Neuron (in vitro differentiated cells): ENCODE measurements around the gene COL18A1.

Experiments used
- H2AFZ ChIP-seq: one replicate; pipeline ENCODE4 v1.6.1; 2013; ENCODE audit warnings: low read depth, mild to moderate bottlenecking, inconsistent platforms, low read length, moderate library complexity
- H3K27me3 ChIP-seq: one replicate; pipeline ENCODE4 v1.6.1; 2013; ENCODE audit warnings: low read length; ENCODE audit not compliant: insufficient read depth
- H3K36me3 ChIP-seq: one replicate; pipeline ENCODE4 v1.6.1; 2013; ENCODE audit warnings: low read length; ENCODE audit not compliant: insufficient read depth
- H3K4me1 ChIP-seq: one replicate; pipeline ENCODE4 v1.6.1; 2013; ENCODE audit warnings: low read length; ENCODE audit not compliant: insufficient read depth
- H3K4me3 ChIP-seq: 2 replicates; pipeline ENCODE4 v1.5.1; 2013; ENCODE audit warnings: mild to moderate bottlenecking, low read length, moderate library complexity
- H3K9me3 ChIP-seq: one replicate; pipeline ENCODE4 v1.6.1; 2013; ENCODE audit warnings: low read length

COL18A1 gene

GRCh38 chr21:45535341-45536081, 130.5 kb downstream of the COL18A1 start:
- Histone ChIP-seq H3K27me3 (no peaks in the 10 kb centered on the region), H3K4me3 (no peak overlapping the region)

GRCh38 chr21:45536301-45537081, 131.5 kb downstream of the COL18A1 start:
- no peak overlapping the region for H2AFZ ChIP-seq
- H3K27me3 ChIP-seq, result no peaks in the 10 kb centered on the region
- peaks cover 2% of the 10 kb centered on the region for H3K9me3 ChIP-seq
- H3K4me1 ChIP-seq, result peaks cover 6% of the 10 kb centered on the region
- H3K36me3 ChIP-seq, result no peaks in the 10 kb centered on the region
- H3K4me3 ChIP-seq, result no peak overlapping the region

More at GRCh38 chr21:45535341-45536081, 130.5 kb downstream of the COL18A1 start:
- Histone ChIP-seq H2AFZ (no peak overlapping the region), H3K9me3 (peaks cover 2% of the 10 kb centered on the region), H3K36me3 (no peaks in the 10 kb centered on the region), H3K4me1 (no peaks in the 10 kb centered on the region)

GRCh38 chr21:45537111-45537745, 132.3 kb downstream of the COL18A1 start:
- no peak overlapping the region for H3K4me3 ChIP-seq
- H3K9me3 ChIP-seq, result no peaks in the 10 kb centered on the region
- H3K36me3 ChIP-seq, result no peaks in the 10 kb centered on the region
- no peak overlapping the region for H2AFZ ChIP-seq
- no peaks in the 10 kb centered on the region for H3K27me3 ChIP-seq
- H3K4me1 ChIP-seq, result peaks cover 7% of the 10 kb centered on the region

- no peaks in the 10 kb centered on the region for H3K36me3 ChIP-seq
- no peaks in the 10 kb centered on the region for H3K27me3 ChIP-seq
- no peaks in the 10 kb centered on the region for H3K9me3 ChIP-seq
- no peak overlapping the region for H3K4me3 ChIP-seq
- no peak overlapping the region for H2AFZ ChIP-seq
- peaks cover 7% of the 10 kb centered on the region for H3K4me1 ChIP-seq
These were observed 132.9 kb downstream of the COL18A1 start for GRCh38 chr21:45537746-45538291.

GRCh38 chr21:45538381-45539045, 133.5 kb downstream of the COL18A1 start:
- peaks cover 7% of the 10 kb centered on the region for H3K4me1 ChIP-seq
- H3K9me3 ChIP-seq, result no peaks in the 10 kb centered on the region
- no peaks in the 10 kb centered on the region for H3K27me3 ChIP-seq
- H2AFZ ChIP-seq, result no peak overlapping the region
- H3K36me3 ChIP-seq, result no peaks in the 10 kb centered on the region
- no peak overlapping the region for H3K4me3 ChIP-seq

GRCh38 chr21:45539046-45539795, 134.3 kb downstream of the COL18A1 start:
- no peaks in the 10 kb centered on the region for H3K9me3 ChIP-seq
- H2AFZ ChIP-seq, result no peak overlapping the region
- peaks cover 7% of the 10 kb centered on the region for H3K4me1 ChIP-seq
- no peaks in the 10 kb centered on the region for H3K27me3 ChIP-seq
- H3K36me3 ChIP-seq, result no peaks in the 10 kb centered on the region
- H3K4me3 ChIP-seq, result no peak overlapping the region

- Histone ChIP-seq H3K36me3 (no peaks in the 10 kb centered on the region), H3K9me3 (no peaks in the 10 kb centered on the region), H3K4me3 (no peak overlapping the region), H3K4me1 (peaks cover 7% of the 10 kb centered on the region), H2AFZ (no peak overlapping the region), H3K27me3 (no peaks in the 10 kb centered on the region)
These were observed 135.0 kb downstream of the COL18A1 start for GRCh38 chr21:45539796-45540600.

- H3K36me3 ChIP-seq, result no peaks in the 10 kb centered on the region
- no peaks in the 10 kb centered on the region for H3K9me3 ChIP-seq
- no peaks in the 10 kb centered on the region for H3K27me3 ChIP-seq
- H3K4me1 ChIP-seq, result peaks cover 7% of the 10 kb centered on the region
- H2AFZ ChIP-seq, result no peak overlapping the region
- no peak overlapping the region for H3K4me3 ChIP-seq
These were observed 135.6 kb downstream of the COL18A1 start for GRCh38 chr21:45540601-45540970.

GRCh38 chr21:45541221-45542039, 136.5 kb downstream of the COL18A1 start:
- Histone ChIP-seq H3K4me3 (peak overlapping the region; percentile 66), H3K9me3 (no peaks in the 10 kb centered on the region), H3K27me3 (no peaks in the 10 kb centered on the region), H3K36me3 (no peaks in the 10 kb centered on the region), H3K4me1 (peaks cover 7% of the 10 kb centered on the region), H2AFZ (peak overlapping the region; percentile 69)

- Histone ChIP-seq H3K4me3 (peak within 1 kb of the TSS; percentile 66), H3K9me3 (no peaks in the 10 kb centered on the region), H3K27me3 (no peaks in the 10 kb centered on the region), H3K4me1 (peaks cover 7% of the 10 kb centered on the region), H2AFZ (peak within 1 kb of the TSS; percentile 69), H3K36me3 (no peaks in the 10 kb centered on the region)
These were observed 137.3 kb downstream of the COL18A1 start, which contains the start of gene SLC19A1 for GRCh38 chr21:45542242-45542666. Gene SLC19A1, minus strand, starts transcription at chr21:45542440. Its CDS starts 4,481 bp downstream, at chr21:45537959.
